ENCODE measurements around the gene NCOA1. TPM values are rescaled to one million over a fixed set of nuclear protein-coding genes. Genes with fewer than 3 reads are reported as not detected.
A peak's percentile ranks its signal among the peaks of the same experiment; 100 is the strongest.
"Not testable (repeated sequence)": the region's sequence is repeated elsewhere in the genome, so short reads cannot be mapped to it uniquely, and the experiment has no call there.

Gene NCOA1
- total RNA-seq, 1 donor from 2014 or later = 7.0 TPM

DNA sequence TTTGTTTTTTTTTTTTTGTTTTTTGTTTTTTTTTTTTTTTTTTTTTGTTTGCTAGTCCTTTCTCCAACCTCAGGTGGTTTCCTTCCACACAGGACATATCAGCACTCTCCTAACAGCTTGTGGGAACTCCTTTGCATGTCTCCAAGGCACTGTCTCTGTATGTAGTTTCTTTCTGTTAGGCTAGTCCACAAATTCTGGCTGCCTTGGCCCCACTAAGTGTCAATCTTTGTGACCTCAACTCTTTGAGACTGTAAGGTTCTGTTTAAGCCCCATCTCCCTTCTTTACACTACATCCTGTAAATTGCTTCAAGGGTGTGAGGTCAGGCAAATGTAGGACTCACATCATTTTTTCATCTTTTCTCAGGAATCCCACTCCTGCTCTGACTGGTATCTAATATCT, 85.1 kb downstream of the NCOA1 start:
- no peak for DNase-seq (ENCODE audit: low read depth, low spot score)

DNA sequence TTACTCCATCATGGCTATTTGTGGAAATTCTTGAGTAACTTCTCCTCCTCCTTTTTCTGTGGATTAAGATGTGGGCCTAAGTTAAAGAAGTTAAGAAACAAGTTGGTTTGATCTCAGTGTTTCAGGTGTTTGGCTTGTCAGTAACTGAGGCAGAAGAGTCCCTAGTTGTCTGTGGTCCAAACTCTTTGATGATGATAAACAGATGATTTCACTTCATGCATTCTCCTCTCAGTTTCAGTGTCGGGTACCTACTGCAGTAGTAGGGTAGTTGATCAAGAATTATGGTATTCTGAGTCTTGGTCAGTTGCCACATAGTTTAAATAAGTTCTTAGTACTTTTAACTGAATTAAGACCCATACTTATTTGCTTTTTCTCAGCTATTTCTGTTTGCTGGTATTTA, 85.6 kb downstream of the NCOA1 start:
- no peak for DNase-seq (ENCODE audit: low read depth, low spot score)

- no peak for DNase-seq (ENCODE audit: low read depth, low spot score)
These were observed 86.4 kb downstream of the NCOA1 start for GRCh38 chr2:24577481-24577880.

DNA sequence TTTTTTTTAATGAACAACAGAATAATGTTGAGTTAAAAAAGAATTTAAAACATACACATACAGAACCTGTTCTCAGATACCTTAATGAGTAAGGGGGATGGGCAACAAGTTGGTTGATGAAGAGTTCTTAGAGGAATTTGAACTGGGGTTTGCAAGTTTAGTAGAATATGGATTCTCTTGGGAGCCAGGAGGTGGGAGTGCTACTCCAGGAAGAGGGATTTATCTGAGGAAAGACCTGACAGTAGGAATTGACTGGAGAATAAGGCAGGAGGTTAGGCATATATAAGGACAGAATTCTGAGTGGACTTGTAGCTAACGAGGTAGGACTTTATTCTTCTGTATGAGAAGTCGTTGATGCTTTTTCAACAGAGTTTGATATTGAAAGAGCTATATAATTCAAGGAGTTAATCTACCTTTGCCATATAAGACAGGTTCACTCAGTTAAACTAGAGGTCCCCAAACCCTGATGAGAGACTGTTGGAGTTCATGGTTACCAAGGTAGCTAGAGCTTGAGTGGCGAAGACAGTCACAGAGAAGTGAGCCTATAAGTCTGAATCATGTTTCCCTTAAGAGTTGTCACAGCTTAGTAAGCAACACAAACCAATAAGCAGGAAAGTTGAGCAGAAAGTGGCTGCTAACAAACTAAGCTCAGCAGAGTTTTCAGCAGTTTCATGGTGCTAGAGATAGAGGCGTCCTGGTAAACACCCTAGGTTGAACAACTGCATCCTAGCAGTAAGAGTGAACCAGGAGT, 88.2 kb downstream of the NCOA1 start:
- DNase-seq (ENCODE audit: low read depth, low spot score) = no peak

GRCh38 chr2:24580561-24580960, 89.5 kb downstream of the NCOA1 start:
- DNase-seq (ENCODE audit: low read depth, low spot score) = no peak

GRCh38 chr2:24581971-24582370, 90.9 kb downstream of the NCOA1 start:
- DNase-seq (ENCODE audit: low read depth, low spot score) = not testable (repeated sequence)

- DNase-seq (ENCODE audit: low read depth, low spot score) = no peak
These were observed 95.9 kb downstream of the NCOA1 start for GRCh38 chr2:24586955-24587354.

DNA sequence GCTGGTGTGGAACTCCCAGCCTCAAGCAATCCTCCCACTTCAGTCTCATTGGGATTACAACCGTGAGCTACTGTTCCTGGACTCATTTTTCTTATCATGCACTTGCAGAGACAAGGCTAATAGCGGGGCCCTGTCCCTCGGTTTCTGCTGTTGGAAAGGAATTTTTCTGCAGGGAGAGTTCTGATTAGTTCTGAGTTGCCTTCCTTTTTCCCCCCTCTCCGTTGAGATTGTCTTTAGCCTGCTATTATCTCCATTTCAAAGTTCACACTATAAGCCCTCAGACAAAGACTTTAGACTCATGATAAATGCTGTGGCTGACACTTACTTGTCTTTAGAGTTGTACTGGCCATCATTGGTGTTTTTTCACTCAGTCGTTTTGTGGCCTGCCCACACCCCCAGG, 97.2 kb downstream of the NCOA1 start:
- DNase-seq (ENCODE audit: low read depth, low spot score) = no peak

DNA sequence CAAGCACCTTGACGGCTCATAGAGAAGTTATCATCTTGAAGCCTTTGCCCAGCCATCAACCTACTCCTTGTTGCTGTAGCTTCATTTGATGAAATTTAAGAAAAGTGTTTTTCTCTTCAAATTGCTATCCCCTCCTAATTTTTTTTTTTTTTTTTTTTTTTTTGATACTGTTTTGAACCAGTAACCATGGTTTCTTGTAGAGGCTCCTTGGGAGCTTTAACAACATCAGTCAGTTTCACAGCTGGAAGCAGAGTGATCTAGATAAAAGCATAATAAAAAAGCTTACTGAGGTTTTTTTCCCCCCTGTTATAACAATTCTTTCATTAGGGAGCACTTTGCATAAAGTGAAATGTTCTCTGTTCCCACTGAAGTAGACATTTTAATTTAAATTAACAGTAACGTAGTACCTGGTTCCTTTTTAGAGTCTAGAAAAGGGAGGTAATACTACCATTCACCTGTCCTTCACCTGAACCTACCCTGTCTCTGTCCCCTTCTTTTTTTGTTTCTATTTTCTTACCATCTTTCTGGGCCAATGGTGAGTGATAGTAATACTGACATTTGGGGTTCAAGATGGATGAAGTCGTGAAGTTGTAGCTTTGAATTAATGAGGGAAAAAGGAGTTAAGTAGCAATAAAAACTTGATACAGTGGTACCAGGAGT, 101.5 kb downstream of the NCOA1 start:
- no peak for DNase-seq (ENCODE audit: low read depth, low spot score)

- DNase-seq (ENCODE audit: low read depth, low spot score) = no peak
These were observed 103.2 kb downstream of the NCOA1 start for GRCh38 chr2:24594283-24594682.

- no peak for DNase-seq (ENCODE audit: low read depth, low spot score)
These were observed 106.3 kb downstream of the NCOA1 start for GRCh38 chr2:24597181-24597870.

GRCh38 chr2:24600140-24600539, 109.1 kb downstream of the NCOA1 start:
- DNase-seq (ENCODE audit: low read depth, low spot score) = not testable (repeated sequence)

DNA sequence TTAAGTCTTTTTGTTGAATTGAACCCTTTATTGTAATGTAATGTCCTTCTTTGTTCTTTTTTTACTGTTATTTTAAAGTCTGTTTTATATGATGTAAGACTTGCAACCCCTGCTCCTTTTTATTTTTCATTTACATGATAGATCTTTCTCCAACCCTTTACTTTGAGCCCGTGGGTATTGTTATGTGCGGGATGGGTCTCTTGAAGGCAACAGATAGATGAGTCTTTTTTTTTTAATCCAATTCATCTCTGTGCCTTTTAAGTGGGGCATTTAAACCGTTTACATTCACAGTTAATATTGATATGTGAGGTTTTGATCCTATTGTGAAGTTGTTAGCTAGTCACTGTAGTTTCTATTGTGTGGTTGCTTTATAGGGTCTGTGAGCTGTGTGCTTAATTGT, 120.6 kb downstream of the NCOA1 start:
- no peak for DNase-seq (ENCODE audit: low read depth, low spot score)

GRCh38 chr2:24613154-24613814, 122.2 kb downstream of the NCOA1 start:
- peak; percentile 13 for DNase-seq (ENCODE audit: low read depth, low spot score)

GRCh38 chr2:24616616-24617015, 125.6 kb downstream of the NCOA1 start:
- no peak for DNase-seq (ENCODE audit: low read depth, low spot score)

GRCh38 chr2:24617424-24617823, 126.4 kb downstream of the NCOA1 start:
- no peak for DNase-seq (ENCODE audit: low read depth, low spot score)

- DNase-seq (ENCODE audit: low read depth, low spot score) = no peak
These were observed 127.1 kb downstream of the NCOA1 start for GRCh38 chr2:24618144-24618543.

- no peak for DNase-seq (ENCODE audit: low read depth, low spot score)
These were observed 127.6 kb downstream of the NCOA1 start for GRCh38 chr2:24618680-24619079.

DNA sequence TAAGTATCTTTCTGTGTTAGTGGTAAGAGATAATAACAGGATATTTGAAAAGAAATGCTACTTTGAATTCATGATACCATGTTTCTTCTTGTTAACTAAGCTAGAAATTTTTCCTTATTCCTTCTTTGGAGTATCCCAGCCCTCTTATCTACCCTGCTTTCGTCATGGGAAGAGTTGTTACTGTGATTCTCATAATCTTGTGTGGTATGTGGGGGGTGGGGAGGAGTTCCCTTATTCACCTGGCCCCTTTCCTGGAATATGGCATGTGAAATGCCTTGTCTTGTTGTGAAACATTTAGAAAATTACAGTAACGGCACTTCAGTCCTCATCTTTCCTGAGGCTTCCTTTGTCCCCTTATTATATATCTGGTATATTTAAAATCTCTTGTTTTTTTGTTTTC, 129.9 kb downstream of the NCOA1 start:
- no peak for DNase-seq (ENCODE audit: low read depth, low spot score)

DNA sequence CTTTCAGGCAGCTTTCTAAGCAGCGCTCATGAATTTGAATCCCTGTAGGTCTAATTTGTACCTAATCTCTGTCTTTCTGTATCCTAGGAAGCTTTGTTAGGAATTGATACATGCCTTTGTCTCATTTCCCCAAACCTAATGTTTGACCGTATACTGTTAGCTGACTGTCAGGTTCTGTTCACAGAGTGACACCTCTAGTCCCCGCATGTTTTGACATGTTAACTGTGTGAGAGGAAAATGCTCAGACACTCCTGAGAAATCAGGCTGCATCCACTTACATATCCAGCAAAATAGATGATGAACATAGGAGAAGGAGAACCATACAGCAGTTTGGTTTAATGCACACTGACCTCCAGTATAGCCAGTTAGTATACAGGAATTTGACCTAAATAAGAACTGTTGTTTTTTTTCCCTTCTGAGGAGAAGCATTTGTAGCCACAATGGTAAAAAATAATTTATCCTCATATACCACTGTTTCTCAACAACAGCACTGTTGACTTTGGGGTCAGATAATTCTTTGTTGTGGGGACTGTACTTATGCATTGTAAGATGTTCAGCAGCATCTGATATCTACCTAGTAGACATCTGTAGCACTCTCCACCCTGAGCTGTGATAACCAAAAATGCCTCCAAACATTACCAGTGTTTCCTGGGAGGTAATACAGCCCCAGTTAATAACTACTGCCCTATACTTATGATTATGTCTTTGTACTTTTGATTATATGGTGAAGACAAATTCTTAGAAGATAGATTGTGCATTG, 130.9 kb downstream of the NCOA1 start:
- no peak for DNase-seq (ENCODE audit: low read depth, low spot score)

DNA sequence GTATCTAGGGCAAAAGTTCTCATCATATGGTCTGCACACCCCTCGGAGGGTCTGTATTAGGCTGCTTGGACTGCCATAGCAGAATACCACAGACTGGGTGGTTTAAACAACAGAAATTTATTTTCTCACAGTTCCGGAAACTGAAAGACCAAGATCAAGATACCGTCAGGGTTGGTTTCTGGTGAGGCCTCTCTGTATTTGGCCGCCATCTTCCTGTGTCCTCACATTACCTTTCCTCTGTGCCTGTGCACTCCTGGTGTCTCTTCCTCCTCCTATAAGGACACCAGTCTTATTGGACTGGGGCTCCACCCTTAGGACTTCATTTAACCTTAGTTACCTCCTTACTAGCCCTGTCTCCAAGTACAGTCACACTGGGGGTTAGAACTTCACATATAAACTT, 132.5 kb downstream of the NCOA1 start:
- no peak for DNase-seq (ENCODE audit: low read depth, low spot score)

Measured in pulmonary artery endothelial cell (primary cell).